ENCODE results near the gene ABCF3. TPM values are rescaled to one million over a fixed set of nuclear protein-coding genes. Genes with fewer than 3 reads are reported as not detected.
A peak's percentile ranks its signal among the peaks of the same experiment; 100 is the strongest.

ABCF3 gene
- total and polyA plus RNA-seq, 2 of the 13 experiments (the other 11 are each of a cell fraction or from before 2014, with no cell fraction given) = 38.8 to 46.5 TPM

- no peak for TF ChIP-seq LRRFIP1 (CRISPR knock-in tag; conservative IDR thresholded peaks at IDR 0.05)
- TF ChIP-seq ZNF782 (CRISPR knock-in tag; IDR thresholded peaks at IDR 0.05; ENCODE audit: borderline replicate concordance) = no peak
- no peak for TF ChIP-seq ZNF430 (CRISPR knock-in tag; IDR thresholded peaks at IDR 0.05)
- no peak for TF ChIP-seq HIC2 (CRISPR knock-in tag; IDR thresholded peaks at IDR 0.05; ENCODE audit: low read depth)
- 0 out of 2 replicates have a peak, but pooled peaks have one; percentile 23 for TF ChIP-seq TFDP1 (CRISPR knock-in tag; IDR thresholded peaks at IDR 0.05; ENCODE audit: borderline replicate concordance)
- TF ChIP-seq PRDM15 (CRISPR knock-in tag; IDR thresholded peaks at IDR 0.05) = no peak
- TF ChIP-seq SAP130 (CRISPR knock-in tag; IDR thresholded peaks at IDR 0.05; ENCODE audit: low read depth) = peak; percentile 59
- TF ChIP-seq POLR2AphosphoS5 (IDR thresholded peaks at IDR 0.05; ENCODE audit: low read depth, low read length) = no peak
- no peak for TF ChIP-seq ARNT2 (CRISPR knock-in tag; IDR thresholded peaks at IDR 0.05; ENCODE audit: low read depth)
- 0 out of 2 replicates have a peak, but pooled peaks have one; percentile 45 for TF ChIP-seq IRF2 (CRISPR knock-in tag; IDR thresholded peaks at IDR 0.05)
- 0 out of 2 replicates have a peak, but pooled peaks have one; percentile 32 for TF ChIP-seq ZNF772 (CRISPR knock-in tag; IDR thresholded peaks at IDR 0.05)
- no peak for TF ChIP-seq HHEX (CRISPR knock-in tag; IDR thresholded peaks at IDR 0.05)
- TF ChIP-seq ETV5 (CRISPR knock-in tag; IDR thresholded peaks at IDR 0.05; ENCODE audit: borderline replicate concordance) = peak; percentile 26; the same call in 1 of the 2 replicates
- no peak for TF ChIP-seq ZNF598 (CRISPR knock-in tag; IDR thresholded peaks at IDR 0.05; ENCODE audit: borderline replicate concordance)
- no peak for TF ChIP-seq PRDM4 (CRISPR knock-in tag; IDR thresholded peaks at IDR 0.05; ENCODE audit: borderline replicate concordance)
- peak; percentile 11; the same call in 1 of the 2 replicates for TF ChIP-seq RXRB (CRISPR knock-in tag; IDR thresholded peaks at IDR 0.05; ENCODE audit: borderline replicate concordance)
These were observed 9.3 kb upstream of the ABCF3 start (continued) for GRCh38 chr3:184176377-184177330.

Data from HepG2 (cell line).